K562 (cell line): ENCODE measurements around the gene POLL. TPM values are rescaled to one million over a fixed set of nuclear protein-coding genes. Genes with fewer than 3 reads are reported as not detected.

Source experiments
- ATAC-seq: fragments of 200-7000 bp; cut with Tn5 transposase; 3 replicates; pipeline ENCODE4 v1.9.1; 2020; ENCODE audit warnings: moderate library complexity
- BruUV-seq: library from RNA; stranded (reverse); fragments of 400-500 nt; replicated peaks from 2 replicates; lab custom pipeline; 2021; lab: Mats Ljungman, UMichigan
- CTCF ChIA-PET: fragments of 300-600 bp; formaldehyde crosslinking; extraction: SDS; loops from one replicate; lab custom pipeline; 2021; ENCODE audit warnings: low intra/inter-chr PET ratio; lab: Yijun Ruan, JAX
- POLR2A ChIA-PET: fragments of 300-600, 350-650 bp; sonication (Branson Sonifier 250); formaldehyde crosslinking; extraction: SDS; loops from one replicate; lab custom pipeline; 2021; ENCODE audit warnings: antibody characterized with exemption, inconsistent platforms; lab: Yijun Ruan, JAX
- DNase-seq, 4 experiments: peaks; one replicate each; pipeline versions ENCODE4 v3.0.0 to v3.0.0-alpha.2; 2011 to 2018; ENCODE audit warnings: low spot score in 3 of 4, mixed read lengths in 3 of 4; ENCODE audit errors: extremely low read depth in 1 of 4
- FAIRE-seq: peaks from 2 replicates; lab custom pipeline; 2011; peaks lifted over from hg19 to GRCh38; lab: Jason Lieb, UNC
- H2AFZ ChIP-seq: 2 replicates; pipeline ENCODE4 v1.6.0; 2011; ENCODE audit warnings: low read depth, low read length, control low read depth, inconsistent platforms
- H3K27ac ChIP-seq: fragments of 200-600 bp; 3 replicates; pipeline ENCODE4 v1.8.0; 2011; ENCODE audit warnings: low read depth, mild to moderate bottlenecking, control low read depth, inconsistent platforms, low read length, moderate library complexity, mixed read lengths; ENCODE audit errors: extremely low read depth
- H3K27me3 ChIP-seq, 2 experiments: fragments of 300-600 bp in 1 of 2; 2 replicates in 1 of 2; 3 replicates in 1 of 2; pipeline versions ENCODE4 v1.6.0 to v1.8.0; 2011; ENCODE audit warnings: inconsistent platforms in 2 of 2, low read length in 2 of 2, mild to moderate bottlenecking in 1 of 2, mixed read lengths in 1 of 2, moderate library complexity in 1 of 2; ENCODE audit not compliant: control insufficient read depth in 2 of 2, insufficient read depth in 2 of 2
- H3K36me3 ChIP-seq: fragments of 300-600 bp; 3 replicates; pipeline ENCODE4 v1.8.0; 2011; ENCODE audit warnings: mild to moderate bottlenecking, low read length, inconsistent platforms; ENCODE audit not compliant: control insufficient read depth, insufficient read depth
- H3K4me1 ChIP-seq, 2 experiments: fragments of 200-600 bp in 1 of 2; replicated peaks in 1 of 2; 2 replicates in 1 of 2; 3 replicates in 1 of 2; pipeline versions ENCODE4 v1.5.1 to v1.8.0; 2011; ENCODE audit warnings: inconsistent platforms in 2 of 2, low read length in 2 of 2, mild to moderate bottlenecking in 1 of 2, mixed read lengths in 1 of 2, moderate library complexity in 1 of 2; ENCODE audit not compliant: control insufficient read depth in 2 of 2, insufficient read depth in 2 of 2
- H3K4me2 ChIP-seq: 2 replicates; pipeline ENCODE4 v1.6.1; 2011; ENCODE audit warnings: low read length, control low read depth, inconsistent platforms, mixed read lengths; ENCODE audit not compliant: insufficient read depth
- H3K4me3 ChIP-seq: fragments of 200-600 bp; sonication (generic), shearing (Covaris generic); 2 replicates; pipeline ENCODE4 v1.5.1; 2016; ENCODE audit warnings: control low read depth, inconsistent platforms
- H3K79me2 ChIP-seq: fragments of 200-600 bp; 3 replicates; pipeline ENCODE4 v1.8.0; 2011; ENCODE audit warnings: low read length, inconsistent platforms; ENCODE audit not compliant: control insufficient read depth, insufficient read depth
- H3K9ac ChIP-seq, 2 experiments: 2 replicates each; pipeline versions ENCODE4 v1.6.0 to v1.6.1; 2011; ENCODE audit warnings: low read depth in 2 of 2, low read length in 2 of 2, control low read depth in 1 of 2, inconsistent platforms in 1 of 2, mild to moderate bottlenecking in 1 of 2, mixed read lengths in 1 of 2; ENCODE audit not compliant: insufficient read depth in 1 of 2
- H3K9me1 ChIP-seq: one replicate; pipeline ENCODE4 v1.6.0; 2011; ENCODE audit warnings: inconsistent platforms, mild to moderate bottlenecking, low read length, moderate library complexity; ENCODE audit not compliant: control insufficient read depth, insufficient read depth
- H3K9me3 ChIP-seq: replicated peaks from 2 replicates; pipeline ENCODE4 v1.5.1; 2011; ENCODE audit warnings: low read depth, low read length, inconsistent platforms; ENCODE audit not compliant: control insufficient read depth, insufficient read depth
- H4K20me1 ChIP-seq: replicated peaks from 2 replicates; pipeline ENCODE4 v1.6.1; 2011; ENCODE audit warnings: low read length, inconsistent platforms, mixed read lengths; ENCODE audit not compliant: control insufficient read depth, insufficient read depth
- ARID1B ChIP-seq: fragments of 450-650 bp; IDR thresholded peaks from 2 replicates; pipeline ENCODE4 v1.6.1; 2016; ENCODE audit warnings: antibody characterized with exemption, mild to moderate bottlenecking, inconsistent platforms
- CBFA2T3 ChIP-seq: fragments of 450-650 bp; IDR thresholded peaks from 2 replicates; pipeline ENCODE4 v1.6.1; 2017
- CTBP1 ChIP-seq: fragments of 450-650 bp; IDR thresholded peaks from 2 replicates; pipeline ENCODE4 v1.6.1; 2016; ENCODE audit warnings: borderline replicate concordance
- EP400 ChIP-seq: fragments of 450-650 bp; IDR thresholded peaks from 2 replicates; pipeline ENCODE4 v1.6.1; 2017; ENCODE audit warnings: antibody characterized with exemption, mild to moderate bottlenecking, moderate library complexity
- HDAC1 ChIP-seq, 2 experiments: fragments of 450-650 bp; IDR thresholded peaks; 2 replicates each; pipeline ENCODE4 v1.6.1; 2016 to 2017; ENCODE audit warnings: inconsistent platforms in 1 of 2, mild to moderate bottlenecking in 1 of 2, moderate library complexity in 1 of 2
- MTA2 ChIP-seq: fragments of 450-650 bp; IDR thresholded peaks from 2 replicates; pipeline ENCODE4 v1.6.1; 2016; ENCODE audit warnings: low read depth
- NCOR1 ChIP-seq: fragments of 450-650 bp; IDR thresholded peaks from 2 replicates; pipeline ENCODE4 v1.6.1; 2016; ENCODE audit warnings: mild to moderate bottlenecking, moderate library complexity
- PHF21A ChIP-seq: fragments of 450-650 bp; IDR thresholded peaks from 2 replicates; pipeline ENCODE4 v1.6.1; 2017; ENCODE audit warnings: low read depth, borderline replicate concordance
- SMARCA5 ChIP-seq: fragments of 450-650 bp; IDR thresholded peaks from 2 replicates; pipeline ENCODE4 v1.6.1; 2016
- SMARCE1 ChIP-seq: fragments of 450-650 bp; IDR thresholded peaks from 2 replicates; pipeline ENCODE4 v1.7.1; 2016; ENCODE audit warnings: mild to moderate bottlenecking
- TAF7 ChIP-seq: fragments of 450-650 bp; IDR thresholded peaks from 2 replicates; pipeline ENCODE4 v1.6.1; 2016; ENCODE audit warnings: missing genetic modification characterization, missing compliant biosample characterization
- TCF3 ChIP-seq: sonication (generic); formaldehyde crosslinking; IDR thresholded peaks from 2 replicates; pipeline ENCODE4 v1.4.0; 2020; ENCODE audit warnings: mild to moderate bottlenecking, missing genetic modification reagents
- TEAD4 ChIP-seq, 2 experiments: sonication (generic) in 1 of 2; formaldehyde crosslinking in 1 of 2; IDR thresholded peaks; 2 replicates each; pipeline versions ENCODE4 v1.6.1 to v1.8.0; 2012 to 2022; ENCODE audit warnings: borderline replicate concordance in 1 of 2, inconsistent platforms in 1 of 2, low read length in 1 of 2, mild to moderate bottlenecking in 1 of 2, missing genetic modification reagents in 1 of 2
- TRIM24 ChIP-seq, 2 experiments: fragments of 450-650 bp; IDR thresholded peaks; 2 replicates each; pipeline ENCODE4 v1.6.1; 2016
- TRIM28 ChIP-seq: fragments of 450-650 bp; IDR thresholded peaks from 2 replicates; pipeline ENCODE4 v1.6.1; 2017
- WGBS: fragments of 100-300 bp; shearing (Covaris generic); methylation state at CpG from one replicate; pipeline ENCODE4 v1.1.6; 2016; ENCODE audit warnings: low coverage, mixed read lengths; ENCODE audit not compliant: insufficient coverage; ENCODE audit errors: missing lambda C conversion rate; 5-methylcytosine and 5-hydroxymethylcytosine counted together
- in situ Hi-C: fragments of 300-500 bp; cut with MboI; formaldehyde crosslinking; loops from 4 replicates; pipeline ENCODE4 v1.15.0; 2018; ENCODE audit warnings: inconsistent platforms, mixed read lengths
- intact Hi-C: fragments of 100-400 bp; cut with micrococcal nuclease; formaldehyde crosslinking; loops from 2 replicates; pipeline ENCODE4 v1.14.2; 2022
- polyA plus RNA-seq, 8 experiments: library from polyadenylated mRNA; depleted of rRNA in 4 of 8; stranded (reverse) in 5 of 8; unstranded in 3 of 8; fragments of >200 nt; fragmentation: Nextera tagmentation in 2 of 8; fragmentation: Illumina TruSeq in 1 of 8; extraction: Ambion mirVana in 2 of 8; extraction: Trizol in 1 of 8; gene quantifications; 2 replicates each; pipeline versions ENCODE4 v1.2.1 to v1.2.3, GENCODE V29; 2011 to 2014; ENCODE audit warnings: inconsistent platforms in 1 of 8, missing spikeins in 1 of 8
- total RNA-seq, 7 experiments: library from RNA; depleted of rRNA in 6 of 7; stranded (reverse); fragments of >200 nt in 6 of 7; fragmentation: Illumina TruSeq in 2 of 7; extraction: Trizol in 2 of 7; gene quantifications; 2 replicates each; pipeline versions ENCODE4 v1.2.1 to v1.2.3, GENCODE V29; 2011 to 2021; ENCODE audit warnings: low replicate concordance in 1 of 7
- TF ChIP-seq, protein P1 (sequence below): fragments of 250-450 bp; sonication (Bioruptor Pico); IDR thresholded peaks from 2 replicates; pipeline ENCODE4 v1.4.0; 2020; ENCODE audit warnings: borderline replicate concordance
- TF ChIP-seq, protein P2 (sequence below): sonication (generic); formaldehyde crosslinking; IDR thresholded peaks from 2 replicates; pipeline ENCODE4 v1.8.1; 2022; ENCODE audit warnings: missing genetic modification reagents

POLL gene
- total and polyA plus RNA-seq, 9 of the 15 experiments (the other 6 are each of a cell fraction or from before 2014, with no cell fraction given), result 1.2 to 18.7 (median 10.9) TPM

DNA sequence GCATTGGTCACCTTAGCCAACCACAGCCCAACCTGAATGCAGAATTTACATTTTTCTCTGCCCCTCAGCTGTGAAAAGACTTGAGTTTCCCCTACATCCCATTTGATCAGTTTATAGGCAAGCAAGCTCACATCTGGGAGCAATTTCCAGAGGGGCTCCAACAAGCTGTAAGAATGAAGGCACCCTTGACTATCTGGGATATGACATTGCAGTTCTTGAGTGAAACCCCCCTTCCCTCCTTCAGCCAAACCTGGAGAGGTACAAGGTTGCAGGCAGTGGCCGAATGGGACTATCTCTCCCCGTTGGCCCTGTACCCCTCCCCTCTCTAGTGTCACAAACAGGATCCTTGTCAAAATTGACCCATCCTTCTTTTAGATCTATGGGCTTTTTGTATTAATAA lies 30.5 kb downstream of the POLL start:
- no peak for ATAC-seq
- Histone ChIP-seq H3K27me3 (no peaks in the 10 kb centered on the region), H3K9ac (no peak overlapping the region), H3K79me2 (no peaks in the 10 kb centered on the region), H3K4me3 (no peak overlapping the region), H3K9me3 (no peaks in the 10 kb centered on the region), H3K9me1 (no peaks in the 10 kb centered on the region), H3K27ac (no peak overlapping the region), H3K4me2 (no peak overlapping the region), H3K4me1 (peaks cover 2 to 9% of the 10 kb centered on the region in 2 experiments; a peak in 4 of 5 replicates), H3K36me3 (no peaks in the 10 kb centered on the region), H2AFZ (no peak overlapping the region), H4K20me1 (no peaks in the 10 kb centered on the region)
- BruUV-seq, result no TSS peak
- intact Hi-C loops, result no loop called here
- TF ChIP-seq TAF7 (tag), result no peak
- DNase-seq, result no peak
- POLR2A ChIA-PET, result no interaction called here
- CTCF ChIA-PET, result no interaction called here
- 29% methylated on average over 2 of the region's 2 CpGs for WGBS
- in situ Hi-C loops, result no loop called here
- no peak for FAIRE-seq

DNA sequence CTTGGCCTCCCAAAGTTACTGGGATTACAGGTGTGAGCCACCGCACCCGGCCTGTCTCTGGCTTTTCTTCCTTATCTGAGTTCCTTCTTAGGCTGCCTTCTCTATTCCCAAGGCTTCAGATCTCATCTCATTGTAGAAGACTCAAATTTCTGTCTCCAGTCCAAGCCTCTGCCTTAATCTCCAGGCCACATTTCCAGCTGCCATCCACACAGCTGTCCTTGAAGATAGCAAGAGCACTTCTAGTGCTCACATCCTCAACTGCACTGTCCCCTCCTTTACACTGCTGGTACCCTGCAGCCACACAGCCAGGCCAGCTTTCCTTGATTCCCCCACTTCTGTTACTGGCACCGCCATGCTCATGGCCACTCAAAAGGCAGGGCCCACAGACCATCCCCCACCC lies 35.6 kb downstream of the POLL start:
- no peak overlapping the region for H2AFZ ChIP-seq
- POLR2A ChIA-PET, result interaction anchor here (0.7 kb wide), 1 partner anchor 143 kb away, joined by 3 read pairs; no protein-coding TSS in a partner anchor
- no peak overlapping the region for H3K4me3 ChIP-seq
- ATAC-seq (peak; percentile 56), FAIRE-seq (no peak), DNase-seq (peak in 1 of 4 experiments; percentile 30)
- H3K9ac ChIP-seq, result no peak overlapping the region
- no peaks in the 10 kb centered on the region for H3K9me1 ChIP-seq
- no peak overlapping the region for H3K27ac ChIP-seq
- intact Hi-C loops (no loop called here), in situ Hi-C loops (no loop called here)
- H3K4me1 ChIP-seq, result peaks cover 0 to 2% of the 10 kb centered on the region in 2 experiments; a peak in 3 of 5 replicates
- no peaks in the 10 kb centered on the region for H3K27me3 ChIP-seq
- no TSS peak for BruUV-seq
- H3K9me3 ChIP-seq, result no peaks in the 10 kb centered on the region
- H3K4me2 ChIP-seq, result no peak overlapping the region
- CTCF ChIA-PET, result no interaction called here
- 62% methylated on average over 2 of the region's 3 CpGs for WGBS
- peaks cover 2% of the 10 kb centered on the region; the same call in 1 of the 3 replicates for H3K36me3 ChIP-seq
- no peaks in the 10 kb centered on the region for H3K79me2 ChIP-seq
- no peaks in the 10 kb centered on the region for H4K20me1 ChIP-seq
- TF ChIP-seq CTBP1 (no peak), HDAC1 (IDR thresholded peaks at IDR 0.05) (no peak), TCF3 (peak; percentile 72), NCOR1 (peak; percentile 51; the same call in 1 of the 2 replicates), TRIM24 (IDR thresholded peaks at IDR 0.05) (peak in 1 of 2 experiments; percentile 41; a peak in 3 of 4 replicates), PHF21A (no peak), CBFA2T3 (peak; percentile 81), SMARCE1 (no peak), TEAD4 (IDR thresholded peaks at IDR 0.05; ENCODE audit: low read length) (peak; percentile 41; the same call in 1 of the 2 replicates), TEAD4 (CRISPR knock-in tag; IDR thresholded peaks at IDR 0.05; ENCODE audit: borderline replicate concordance) (no peak), EP400 (no peak), SMARCA5 (no peak), TRIM28 (peak; percentile 40; the same call in 1 of the 2 replicates), ARID1B (peak; percentile 71), MTA2 (peak; percentile 57; the same call in 1 of the 2 replicates)
- TF ChIP-seq, protein P1, sequence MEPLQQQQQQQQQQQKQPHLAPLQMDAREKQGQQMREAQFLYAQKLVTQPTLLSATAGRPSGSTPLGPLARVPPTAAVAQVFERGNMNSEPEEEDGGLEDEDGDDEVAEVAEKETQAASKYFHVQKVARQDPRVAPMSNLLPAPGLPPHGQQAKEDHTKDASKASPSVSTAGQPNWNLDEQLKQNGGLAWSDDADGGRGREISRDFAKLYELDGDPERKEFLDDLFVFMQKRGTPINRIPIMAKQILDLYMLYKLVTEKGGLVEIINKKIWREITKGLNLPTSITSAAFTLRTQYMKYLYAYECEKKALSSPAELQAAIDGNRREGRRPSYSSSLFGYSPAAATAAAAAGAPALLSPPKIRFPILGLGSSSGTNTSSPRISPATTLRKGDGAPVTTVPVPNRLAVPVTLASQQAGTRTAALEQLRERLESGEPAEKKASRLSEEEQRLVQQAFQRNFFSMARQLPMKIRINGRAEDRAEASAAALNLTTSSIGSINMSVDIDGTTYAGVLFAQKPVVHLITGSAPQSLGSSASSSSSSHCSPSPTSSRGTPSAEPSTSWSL (CRISPR knock-in tag), result no peak
- TF ChIP-seq, protein P2, sequence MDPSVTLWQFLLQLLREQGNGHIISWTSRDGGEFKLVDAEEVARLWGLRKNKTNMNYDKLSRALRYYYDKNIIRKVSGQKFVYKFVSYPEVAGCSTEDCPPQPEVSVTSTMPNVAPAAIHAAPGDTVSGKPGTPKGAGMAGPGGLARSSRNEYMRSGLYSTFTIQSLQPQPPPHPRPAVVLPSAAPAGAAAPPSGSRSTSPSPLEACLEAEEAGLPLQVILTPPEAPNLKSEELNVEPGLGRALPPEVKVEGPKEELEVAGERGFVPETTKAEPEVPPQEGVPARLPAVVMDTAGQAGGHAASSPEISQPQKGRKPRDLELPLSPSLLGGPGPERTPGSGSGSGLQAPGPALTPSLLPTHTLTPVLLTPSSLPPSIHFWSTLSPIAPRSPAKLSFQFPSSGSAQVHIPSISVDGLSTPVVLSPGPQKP, result no peak
